ENCODE results near the gene LMF1.

LMF1 gene

DNA sequence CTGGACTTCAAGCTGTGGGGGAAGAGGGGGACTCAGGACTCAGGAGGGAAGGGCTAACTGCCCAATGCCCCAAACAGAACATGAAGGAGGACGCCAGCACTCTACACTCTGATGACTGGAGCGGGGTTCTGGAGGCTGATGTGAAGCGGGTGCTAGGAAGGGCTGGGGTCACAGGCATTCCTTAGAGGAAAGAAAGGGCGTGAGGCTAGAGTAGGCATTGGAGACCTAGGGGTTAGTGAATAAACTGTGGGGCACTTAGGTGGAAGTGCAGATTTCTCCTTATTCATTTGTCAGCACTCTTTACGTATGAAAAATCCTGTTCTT lies 760 bp upstream of the LMF1 start:
- Histone ChIP-seq H3F3A (ENCODE audit: control insufficient read depth, insufficient read depth) (peaks cover 19% of the 10 kb centered on the region), H3K4me3 (ENCODE audit: low read length) (peak overlapping the region; percentile 85), H3K36me3 (ENCODE audit: control insufficient read depth, low read length) (peaks cover 28% of the 10 kb centered on the region), H3K4me2 (ENCODE audit: low read length) (peak overlapping the region; percentile 77), H3K79me2 (ENCODE audit: control insufficient read depth, low read length) (peaks cover 35% of the 10 kb centered on the region), H3K9me3 (ENCODE audit: control insufficient read depth, insufficient read depth, low read length) (peaks cover 6% of the 10 kb centered on the region; the same call in 1 of the 2 replicates), H3K9me2 (replicated peaks; ENCODE audit: control insufficient read depth, low read length) (no peaks in the 10 kb centered on the region), H3K27ac (ENCODE audit: low read depth, low read length) (no peak overlapping the region), H3K4me1 (ENCODE audit: control insufficient read depth, low read length) (peaks cover 64% of the 10 kb centered on the region), H3K27me3 (ENCODE audit: control insufficient read depth, low read length) (no peaks in the 10 kb centered on the region), H4K20me1 (ENCODE audit: control insufficient read depth, insufficient read depth, low read depth, low read length) (no peaks in the 10 kb centered on the region)
- TF ChIP-seq, protein P1, sequence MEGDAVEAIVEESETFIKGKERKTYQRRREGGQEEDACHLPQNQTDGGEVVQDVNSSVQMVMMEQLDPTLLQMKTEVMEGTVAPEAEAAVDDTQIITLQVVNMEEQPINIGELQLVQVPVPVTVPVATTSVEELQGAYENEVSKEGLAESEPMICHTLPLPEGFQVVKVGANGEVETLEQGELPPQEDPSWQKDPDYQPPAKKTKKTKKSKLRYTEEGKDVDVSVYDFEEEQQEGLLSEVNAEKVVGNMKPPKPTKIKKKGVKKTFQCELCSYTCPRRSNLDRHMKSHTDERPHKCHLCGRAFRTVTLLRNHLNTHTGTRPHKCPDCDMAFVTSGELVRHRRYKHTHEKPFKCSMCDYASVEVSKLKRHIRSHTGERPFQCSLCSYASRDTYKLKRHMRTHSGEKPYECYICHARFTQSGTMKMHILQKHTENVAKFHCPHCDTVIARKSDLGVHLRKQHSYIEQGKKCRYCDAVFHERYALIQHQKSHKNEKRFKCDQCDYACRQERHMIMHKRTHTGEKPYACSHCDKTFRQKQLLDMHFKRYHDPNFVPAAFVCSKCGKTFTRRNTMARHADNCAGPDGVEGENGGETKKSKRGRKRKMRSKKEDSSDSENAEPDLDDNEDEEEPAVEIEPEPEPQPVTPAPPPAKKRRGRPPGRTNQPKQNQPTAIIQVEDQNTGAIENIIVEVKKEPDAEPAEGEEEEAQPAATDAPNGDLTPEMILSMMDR (IDR thresholded peaks at IDR 0.05; ENCODE audit: low read depth, low read length, poor library complexity, severe bottlenecking), result no peak
- TF ChIP-seq EZH2phosphoT487 (IDR thresholded peaks at IDR 0.05; ENCODE audit: borderline replicate concordance, low read length), result no peak

GRCh38 chr16:970386-970765 lies 408 bp downstream of the LMF1 start:
- peaks cover 47% of the 10 kb centered on the region for H3K79me2 ChIP-seq (ENCODE audit: control insufficient read depth, low read length)
- peaks cover 52% of the 10 kb centered on the region for H3K4me1 ChIP-seq (ENCODE audit: control insufficient read depth, low read length)
- peak overlapping the region; percentile 42; the same call in 1 of the 2 replicates for H3K27ac ChIP-seq (ENCODE audit: low read depth, low read length)
- H3K27me3 ChIP-seq (ENCODE audit: control insufficient read depth, low read length), result no peaks in the 10 kb centered on the region
- TF ChIP-seq, protein P1 (IDR thresholded peaks at IDR 0.05; ENCODE audit: low read depth, low read length, poor library complexity, severe bottlenecking), result no peak
- TF ChIP-seq EZH2phosphoT487 (IDR thresholded peaks at IDR 0.05; ENCODE audit: borderline replicate concordance, low read length), result no peak
- H3K4me2 ChIP-seq (ENCODE audit: low read length), result peak overlapping the region; percentile 89
- no peaks in the 10 kb centered on the region for H3K9me2 ChIP-seq (replicated peaks; ENCODE audit: control insufficient read depth, low read length)
- no peaks in the 10 kb centered on the region for H4K20me1 ChIP-seq (ENCODE audit: control insufficient read depth, insufficient read depth, low read depth, low read length)
- peaks cover 7% of the 10 kb centered on the region; the same call in 1 of the 2 replicates for H3K9me3 ChIP-seq (ENCODE audit: control insufficient read depth, insufficient read depth, low read length)
- peaks cover 19% of the 10 kb centered on the region for H3F3A ChIP-seq (ENCODE audit: control insufficient read depth, insufficient read depth)
- H3K36me3 ChIP-seq (ENCODE audit: control insufficient read depth, low read length), result peaks cover 39% of the 10 kb centered on the region
- peak overlapping the region; percentile 85 for H3K4me3 ChIP-seq (ENCODE audit: low read length)

DNA sequence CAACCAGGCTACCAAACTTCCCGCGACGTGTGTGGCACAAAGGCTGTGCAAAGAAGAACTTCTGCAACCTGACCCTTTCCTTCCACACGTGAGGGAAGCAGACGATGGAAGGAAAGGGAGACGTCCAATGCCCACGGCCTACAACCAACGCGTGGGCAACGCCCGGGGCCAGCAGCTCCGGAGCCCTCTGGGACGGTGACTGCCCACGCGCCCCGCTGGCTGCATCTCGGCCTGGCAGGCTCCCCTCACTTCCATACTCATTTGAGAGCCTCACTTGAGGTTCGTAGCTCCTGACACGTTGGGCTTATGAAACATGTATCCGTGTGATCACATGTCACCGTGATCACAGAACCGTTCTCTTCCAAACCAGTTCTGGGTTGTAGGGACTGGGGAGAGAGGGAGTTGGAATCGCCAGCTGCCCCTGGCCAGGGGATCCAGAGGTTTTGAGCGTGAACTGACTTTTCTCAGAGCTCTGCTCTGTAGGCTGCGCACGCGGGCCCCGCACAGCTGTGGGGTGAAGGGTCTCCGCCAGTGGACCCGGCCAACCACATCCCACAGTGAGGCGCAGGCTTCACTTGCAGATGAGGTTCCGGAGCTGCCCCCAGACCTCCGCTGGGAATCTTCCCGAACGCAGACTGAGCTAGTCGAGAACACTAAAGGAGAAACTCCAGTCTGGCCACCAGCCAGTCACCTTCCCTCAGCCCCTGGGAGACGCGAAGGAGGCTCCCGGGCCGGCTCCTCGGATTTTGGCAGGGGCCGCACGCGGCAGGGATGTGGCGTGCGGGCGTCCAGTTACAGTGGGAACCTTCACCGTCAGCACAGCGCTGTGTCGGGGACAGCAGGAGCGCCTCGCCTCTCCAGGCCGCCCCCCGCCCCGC lies 1.0 kb downstream of the LMF1 start:
- H3K36me3 ChIP-seq (ENCODE audit: control insufficient read depth, low read length), result peaks cover 37% of the 10 kb centered on the region
- no peaks in the 10 kb centered on the region for H4K20me1 ChIP-seq (ENCODE audit: control insufficient read depth, insufficient read depth, low read depth, low read length)
- peaks cover 46% of the 10 kb centered on the region for H3K4me1 ChIP-seq (ENCODE audit: control insufficient read depth, low read length)
- TF ChIP-seq, protein P1 (IDR thresholded peaks at IDR 0.05; ENCODE audit: low read depth, low read length, poor library complexity, severe bottlenecking), result no peak
- no peak for TF ChIP-seq EZH2phosphoT487 (IDR thresholded peaks at IDR 0.05; ENCODE audit: borderline replicate concordance, low read length)
- no peaks in the 10 kb centered on the region for H3K27me3 ChIP-seq (ENCODE audit: control insufficient read depth, low read length)
- H3K27ac ChIP-seq (ENCODE audit: low read depth, low read length), result peak overlapping the region; percentile 42; the same call in 1 of the 2 replicates
- peak overlapping the region; percentile 89 for H3K4me2 ChIP-seq (ENCODE audit: low read length)
- no peaks in the 10 kb centered on the region for H3K9me2 ChIP-seq (replicated peaks; ENCODE audit: control insufficient read depth, low read length)
- H3K79me2 ChIP-seq (ENCODE audit: control insufficient read depth, low read length), result peaks cover 52% of the 10 kb centered on the region
- H3K9me3 ChIP-seq (ENCODE audit: control insufficient read depth, insufficient read depth, low read length), result peaks cover 3% of the 10 kb centered on the region; the same call in 1 of the 2 replicates
- peaks cover 14% of the 10 kb centered on the region for H3F3A ChIP-seq (ENCODE audit: control insufficient read depth, insufficient read depth)
- H3K4me3 ChIP-seq (ENCODE audit: low read length), result peak overlapping the region; percentile 85

Data from DOHH2 (cell line).